HG03558 (cell line): ENCODE results near the gene INTS3.

Experiments
- ATAC-seq: cut with Tn5 transposase; IDR thresholded peaks from one replicate; pipeline ENCODE4 v1.9.1; 2021; ENCODE audit warnings: moderate number of reproducible peaks; ENCODE audit not compliant: unreplicated experiment; ENCODE audit errors: extremely low read depth

The INTS3 gene

DNA sequence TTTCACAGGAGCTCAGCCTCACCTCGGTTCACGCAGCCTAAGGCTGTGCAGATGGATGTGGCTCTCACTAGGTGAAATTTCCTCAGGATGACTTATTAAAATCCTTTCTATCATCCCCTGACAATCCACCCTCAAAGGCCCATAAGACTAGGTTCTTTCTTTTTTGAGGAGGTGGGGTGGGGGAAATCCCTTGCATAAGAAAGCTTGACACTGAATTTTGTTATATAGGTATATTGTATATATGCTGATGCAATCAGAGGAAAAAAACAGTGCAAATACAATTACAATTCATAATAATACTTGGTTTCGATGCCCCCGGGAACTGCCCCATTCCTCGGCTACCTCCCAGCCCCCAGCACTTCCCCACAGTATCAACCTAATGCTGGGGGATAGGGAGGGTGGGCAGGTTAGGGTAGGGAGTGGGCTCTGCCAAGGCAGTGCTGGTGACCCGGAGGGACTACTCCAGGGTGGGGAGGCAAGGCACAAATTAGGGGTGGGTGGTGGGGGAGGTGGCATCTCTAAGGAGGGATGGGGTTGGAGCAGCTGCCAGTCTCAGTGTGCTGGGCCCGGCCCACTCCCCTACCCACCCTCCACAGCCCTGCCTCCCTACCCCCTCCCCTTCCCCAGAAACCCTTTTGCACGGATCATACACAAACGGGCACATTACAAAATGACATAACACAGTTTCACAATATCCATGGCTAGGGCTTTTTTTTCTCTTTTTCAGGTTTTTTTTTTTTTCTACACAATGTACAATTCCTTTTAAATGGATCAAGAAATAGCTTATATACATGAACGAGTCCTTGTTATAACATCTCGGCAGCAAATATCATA lies 78.3 kb downstream of the INTS3 start:
- ATAC-seq, result no peak

GRCh38 chr1:153816283-153816889 lies 88.5 kb downstream of the INTS3 start:
- no peak for ATAC-seq

GRCh38 chr1:153818876-153819275 lies 91.0 kb downstream of the INTS3 start:
- no peak for ATAC-seq
